GM13976 (cell line): ENCODE measurements around the gene PDK2.

Experiments used
- DNase-seq: peaks from one replicate; pipeline ENCODE4 v3.0.0; 2012; ENCODE audit warnings: low spot score
- in situ Hi-C: fragments of 300-500 bp; cut with MboI; formaldehyde crosslinking; loops from one replicate; pipeline ENCODE4 v1.12.0; 2022; ENCODE audit warnings: low sequenced_read_pairs, mixed read lengths, inconsistent platforms; ENCODE audit not compliant: unreplicated experiment
- TF ChIP-seq, protein P1 (sequence below): IDR thresholded peaks from 2 replicates; pipeline ENCODE4 v1.5.1; 2012; ENCODE audit warnings: borderline replicate concordance, mild to moderate bottlenecking; ENCODE audit not compliant: insufficient read depth; ENCODE audit errors: extremely low read depth, missing control alignments, control extremely low read depth

PDK2 gene

DNA sequence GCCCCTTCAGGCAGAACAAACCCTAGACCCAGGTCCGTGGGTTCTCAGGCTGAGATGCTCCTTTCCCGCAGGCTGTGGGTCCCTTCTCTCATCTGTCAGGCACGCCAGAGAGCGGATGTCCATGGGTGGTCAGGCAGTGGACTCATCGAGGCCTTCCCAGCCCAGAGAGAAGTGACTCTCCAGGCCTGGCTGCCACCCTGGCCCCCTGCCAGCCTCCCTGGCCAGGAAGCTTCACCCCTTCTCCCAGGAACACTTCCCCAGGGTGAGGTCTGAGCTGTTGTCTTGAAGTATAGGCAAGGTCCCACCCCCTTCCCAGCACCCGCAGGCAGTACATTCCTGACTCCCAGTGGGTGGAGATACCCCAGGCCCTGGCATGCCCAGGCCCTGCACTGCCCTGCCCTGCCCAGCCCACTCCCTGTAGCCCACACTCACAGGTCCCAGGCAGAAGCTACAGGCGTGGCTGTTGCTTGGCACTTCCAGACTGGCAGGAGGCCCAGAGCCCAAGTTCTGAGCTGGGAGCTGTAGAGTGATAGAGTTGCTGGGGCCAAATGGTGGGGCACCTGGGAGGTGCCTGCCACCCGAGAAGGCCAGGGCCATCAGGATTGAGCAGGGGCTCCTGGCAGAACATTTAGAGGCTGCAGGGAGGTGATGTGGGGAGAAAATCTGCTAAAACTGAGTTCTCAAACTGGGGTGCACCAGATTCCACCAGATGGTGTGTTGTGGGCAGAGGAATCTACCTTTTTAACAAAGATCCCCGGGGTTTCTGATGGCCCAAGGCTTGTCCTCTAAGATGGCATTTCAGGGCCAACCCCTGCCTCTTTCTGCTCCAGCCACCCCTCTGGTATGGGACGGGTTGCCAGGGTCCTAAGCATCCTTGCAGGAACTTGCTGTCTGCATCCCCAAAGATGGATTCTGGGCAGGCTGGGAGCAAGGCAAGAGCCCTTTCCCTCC lies 32.6 kb upstream of the PDK2 start:
- no peak for DNase-seq
- TF ChIP-seq, protein P1, sequence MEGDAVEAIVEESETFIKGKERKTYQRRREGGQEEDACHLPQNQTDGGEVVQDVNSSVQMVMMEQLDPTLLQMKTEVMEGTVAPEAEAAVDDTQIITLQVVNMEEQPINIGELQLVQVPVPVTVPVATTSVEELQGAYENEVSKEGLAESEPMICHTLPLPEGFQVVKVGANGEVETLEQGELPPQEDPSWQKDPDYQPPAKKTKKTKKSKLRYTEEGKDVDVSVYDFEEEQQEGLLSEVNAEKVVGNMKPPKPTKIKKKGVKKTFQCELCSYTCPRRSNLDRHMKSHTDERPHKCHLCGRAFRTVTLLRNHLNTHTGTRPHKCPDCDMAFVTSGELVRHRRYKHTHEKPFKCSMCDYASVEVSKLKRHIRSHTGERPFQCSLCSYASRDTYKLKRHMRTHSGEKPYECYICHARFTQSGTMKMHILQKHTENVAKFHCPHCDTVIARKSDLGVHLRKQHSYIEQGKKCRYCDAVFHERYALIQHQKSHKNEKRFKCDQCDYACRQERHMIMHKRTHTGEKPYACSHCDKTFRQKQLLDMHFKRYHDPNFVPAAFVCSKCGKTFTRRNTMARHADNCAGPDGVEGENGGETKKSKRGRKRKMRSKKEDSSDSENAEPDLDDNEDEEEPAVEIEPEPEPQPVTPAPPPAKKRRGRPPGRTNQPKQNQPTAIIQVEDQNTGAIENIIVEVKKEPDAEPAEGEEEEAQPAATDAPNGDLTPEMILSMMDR: no peak
- in situ Hi-C loops: no loop called here

DNA sequence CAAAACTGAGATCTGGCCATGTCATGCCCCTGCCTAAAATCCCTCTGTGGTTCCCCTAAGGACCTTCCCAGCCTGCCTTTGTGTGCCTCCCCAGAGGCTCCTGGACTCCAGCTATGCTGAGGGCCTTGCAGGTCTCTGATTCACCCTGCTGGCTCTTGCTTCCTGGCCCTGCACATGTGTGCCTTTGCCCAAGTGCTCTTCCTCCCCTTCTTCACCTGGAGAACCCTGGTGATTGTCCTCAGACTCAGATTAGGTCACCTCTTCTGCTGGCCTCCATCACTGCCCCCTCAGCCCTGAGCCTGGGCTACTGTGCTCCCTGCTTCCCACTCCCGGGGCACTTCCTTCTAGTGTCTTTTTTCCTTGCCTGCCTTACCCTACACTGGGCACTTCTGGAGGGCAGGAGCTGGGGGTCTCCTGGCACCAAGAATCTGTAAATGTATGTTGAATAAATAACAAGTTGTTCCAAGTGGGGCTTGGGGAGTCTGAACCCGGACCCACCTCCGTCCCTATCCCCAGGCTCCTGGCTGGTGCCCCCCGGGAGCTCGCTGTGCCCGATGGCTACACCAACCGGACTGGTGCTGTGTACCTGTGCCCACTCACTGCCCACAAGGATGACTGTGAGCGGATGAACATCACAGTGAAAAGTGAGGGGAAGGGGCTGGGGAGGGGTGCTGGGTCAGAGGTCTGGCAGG lies 31.4 kb upstream of the PDK2 start:
- DNase-seq: no peak

DNA sequence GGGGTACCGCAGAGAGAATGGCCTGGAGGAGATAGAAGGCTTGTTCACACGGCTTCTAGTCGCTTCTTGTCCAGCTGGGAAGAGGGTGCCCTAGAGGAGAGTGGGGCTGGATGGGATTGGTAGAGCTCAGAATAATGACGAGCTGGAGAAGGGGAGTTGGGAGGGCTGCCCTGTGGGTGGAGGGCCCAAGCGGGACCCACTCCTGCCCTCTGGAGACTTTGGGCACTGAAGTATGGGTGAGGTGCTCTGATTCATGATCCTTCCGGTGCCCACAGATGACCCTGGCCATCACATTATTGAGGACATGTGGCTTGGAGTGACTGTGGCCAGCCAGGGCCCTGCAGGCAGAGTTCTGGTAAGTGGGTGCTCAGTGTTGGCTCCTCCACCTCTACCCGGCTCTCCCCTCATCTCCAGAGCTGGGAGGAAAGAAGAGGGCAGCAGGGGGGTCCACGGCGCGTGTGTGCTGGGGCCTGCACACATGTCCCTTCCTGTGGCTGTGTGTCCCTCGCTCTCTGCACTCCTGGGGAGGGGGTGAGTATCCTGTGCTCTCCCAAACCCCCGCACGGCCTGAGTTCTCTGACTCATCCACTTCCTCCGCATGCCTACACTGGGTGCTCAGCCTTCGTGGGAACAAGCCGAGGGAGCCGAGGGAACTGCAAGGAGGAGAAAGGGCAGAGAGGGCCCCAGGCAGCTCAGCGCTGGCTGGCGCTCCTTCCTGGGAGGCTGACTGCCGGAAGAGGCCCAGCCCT lies 30.7 kb upstream of the PDK2 start:
- TF ChIP-seq, protein P1: no peak
- no peak for DNase-seq
- in situ Hi-C loops: no loop called here

More for the DNA sequence above, 31.4 kb upstream of the PDK2 start:
- in situ Hi-C loops: no loop called here
- TF ChIP-seq, protein P1: no peak

DNA sequence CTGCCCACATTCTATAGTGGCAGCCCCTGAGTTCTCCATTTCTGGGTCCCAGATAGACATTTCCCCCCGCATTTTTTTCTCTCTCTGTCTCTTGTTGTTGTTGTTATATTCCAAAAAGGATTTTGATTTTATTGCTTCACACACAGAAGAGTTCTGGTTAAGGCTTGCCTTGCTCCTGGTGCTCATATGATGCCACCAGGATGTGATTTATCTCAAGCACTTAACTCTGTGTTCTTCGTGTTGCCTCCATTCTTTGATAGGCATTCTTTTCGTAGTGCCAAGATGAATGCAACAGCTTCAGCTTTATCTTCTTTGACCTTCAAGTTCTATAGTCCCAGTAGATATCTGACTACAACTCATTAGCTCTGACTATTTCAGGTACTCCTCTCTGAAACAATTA lies 30.1 kb upstream of the PDK2 start:
- TF ChIP-seq, protein P1: no peak

DNA sequence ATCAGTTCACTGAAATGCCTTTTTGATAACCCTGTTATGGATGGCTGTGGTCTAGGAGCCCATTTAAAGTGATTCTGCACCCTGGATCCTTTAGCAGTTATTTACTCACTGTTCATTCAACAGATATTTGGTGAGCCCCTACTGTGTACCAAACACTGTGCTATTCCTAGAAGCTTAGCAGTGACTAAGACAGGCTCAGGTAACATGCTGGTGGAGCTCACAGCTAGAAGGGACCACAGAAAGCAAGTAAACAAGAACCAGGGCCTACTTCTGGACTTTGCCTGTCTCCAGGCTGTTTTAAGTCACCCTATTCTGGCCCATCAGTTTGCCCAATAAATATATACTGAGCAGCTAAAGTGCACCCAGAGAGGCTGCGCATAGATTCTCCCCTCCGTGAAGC lies 28.2 kb upstream of the PDK2 start:
- in situ Hi-C loops: no loop called here
- TF ChIP-seq, protein P1: no peak
- DNase-seq: no peak

More for the DNA sequence above, 30.1 kb upstream of the PDK2 start:
- no peak for DNase-seq
- in situ Hi-C loops: no loop called here

DNA sequence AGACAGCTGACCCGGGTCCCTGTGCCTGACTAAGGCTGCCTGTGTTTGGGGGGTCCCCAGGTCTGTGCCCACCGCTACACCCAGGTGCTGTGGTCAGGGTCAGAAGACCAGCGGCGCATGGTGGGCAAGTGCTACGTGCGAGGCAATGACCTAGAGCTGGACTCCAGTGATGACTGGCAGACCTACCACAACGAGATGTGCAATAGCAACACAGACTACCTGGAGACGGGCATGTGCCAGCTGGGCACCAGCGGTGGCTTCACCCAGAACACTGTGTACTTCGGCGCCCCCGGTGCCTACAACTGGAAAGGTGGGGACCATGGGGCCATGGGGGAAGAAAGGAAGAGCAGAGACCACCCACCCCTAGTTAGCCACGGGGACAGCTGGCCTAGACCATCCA lies 27.2 kb upstream of the PDK2 start:
- TF ChIP-seq, protein P1: no peak
- in situ Hi-C loops: no loop called here
- DNase-seq: no peak
